HG03196 (cell line): Measurements from ENCODE around the gene IQCB1.
"Not testable (repeated sequence)": the region's sequence is repeated elsewhere in the genome, so short reads cannot be mapped to it uniquely, and the experiment has no call there.

ENCODE experiments used
- ATAC-seq: cut with Tn5 transposase; IDR thresholded peaks from one replicate; pipeline ENCODE4 v1.9.1; 2021; ENCODE audit not compliant: unreplicated experiment

The IQCB1 gene

GRCh38 chr3:121817753-121818152 is 17.1 kb downstream of the IQCB1 start:
- no peak for ATAC-seq

GRCh38 chr3:121809249-121809648 is 25.6 kb downstream of the IQCB1 start:
- ATAC-seq, result peak; percentile 91

- no peak for ATAC-seq
Measured at GRCh38 chr3:121803771-121804320, 31.0 kb downstream of the IQCB1 start.

- no peak for ATAC-seq
Measured at GRCh38 chr3:121800906-121801305, 34.0 kb downstream of the IQCB1 start.

- ATAC-seq, result no peak
Measured at GRCh38 chr3:121796970-121797369, 37.9 kb downstream of the IQCB1 start.

- ATAC-seq, result no peak
Measured at GRCh38 chr3:121794264-121794983, 40.4 kb downstream of the IQCB1 start.

- ATAC-seq, result no peak
Measured at GRCh38 chr3:121793078-121793477, 41.8 kb downstream of the IQCB1 start.

GRCh38 chr3:121786485-121786884 is 48.4 kb downstream of the IQCB1 start:
- no peak for ATAC-seq

- ATAC-seq, result not testable (repeated sequence)
Measured at GRCh38 chr3:121782784-121783183, 52.1 kb downstream of the IQCB1 start.

GRCh38 chr3:121781611-121782010 is 53.2 kb downstream of the IQCB1 start:
- ATAC-seq, result no peak

GRCh38 chr3:121775095-121775494 is 59.8 kb downstream of the IQCB1 start:
- not testable (repeated sequence) for ATAC-seq

- ATAC-seq, result no peak
Measured at GRCh38 chr3:121769246-121769645, 65.6 kb downstream of the IQCB1 start.

GRCh38 chr3:121768452-121768851 is 66.4 kb downstream of the IQCB1 start:
- ATAC-seq, result no peak

GRCh38 chr3:121759541-121760202 is 75.2 kb downstream of the IQCB1 start:
- ATAC-seq, result no peak

- no peak for ATAC-seq
Measured at GRCh38 chr3:121758727-121759450, 76.0 kb downstream of the IQCB1 start.

GRCh38 chr3:121757812-121758545 is 76.9 kb downstream of the IQCB1 start:
- ATAC-seq, result no peak

GRCh38 chr3:121757087-121757811 is 77.6 kb downstream of the IQCB1 start:
- no peak for ATAC-seq

- no peak for ATAC-seq
Measured at GRCh38 chr3:121752772-121753171, 82.1 kb downstream of the IQCB1 start.

GRCh38 chr3:121752261-121752660 is 82.6 kb downstream of the IQCB1 start:
- no peak for ATAC-seq

GRCh38 chr3:121750087-121750415 is 84.8 kb downstream of the IQCB1 start:
- ATAC-seq, result no peak
